ENCODE measurements around the gene EFNA4.

Gene EFNA4

DNA sequence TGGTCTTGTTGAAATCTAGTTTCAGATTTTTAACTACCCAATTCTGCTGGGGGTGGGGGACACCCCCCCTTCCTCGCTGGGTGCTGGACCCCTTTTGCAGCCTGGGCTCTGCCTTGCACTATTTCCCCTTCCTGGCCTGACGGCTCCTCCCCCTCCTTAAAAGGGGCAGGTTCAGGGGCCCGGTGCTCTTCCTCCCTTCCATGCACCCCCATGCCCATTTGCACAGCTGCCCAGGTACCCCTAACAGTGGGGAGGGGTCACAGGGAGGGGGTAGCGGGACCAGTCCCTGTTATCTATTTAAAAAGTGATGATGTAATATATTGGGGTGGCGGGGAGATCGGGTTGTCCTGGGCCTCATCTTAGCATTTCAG lies 45.6 kb upstream of the EFNA4 start:
- Histone ChIP-seq H3K4me1 (peaks cover 16% of the 10 kb centered on the region), H3K36me3 (peaks cover 17% of the 10 kb centered on the region), H3K27me3 (no peaks in the 10 kb centered on the region), H3K4me3 (ENCODE audit: low read depth, low read length) (peak overlapping the region; percentile 51), H3K9me3 (no peaks in the 10 kb centered on the region)
- TF ChIP-seq, protein P1, sequence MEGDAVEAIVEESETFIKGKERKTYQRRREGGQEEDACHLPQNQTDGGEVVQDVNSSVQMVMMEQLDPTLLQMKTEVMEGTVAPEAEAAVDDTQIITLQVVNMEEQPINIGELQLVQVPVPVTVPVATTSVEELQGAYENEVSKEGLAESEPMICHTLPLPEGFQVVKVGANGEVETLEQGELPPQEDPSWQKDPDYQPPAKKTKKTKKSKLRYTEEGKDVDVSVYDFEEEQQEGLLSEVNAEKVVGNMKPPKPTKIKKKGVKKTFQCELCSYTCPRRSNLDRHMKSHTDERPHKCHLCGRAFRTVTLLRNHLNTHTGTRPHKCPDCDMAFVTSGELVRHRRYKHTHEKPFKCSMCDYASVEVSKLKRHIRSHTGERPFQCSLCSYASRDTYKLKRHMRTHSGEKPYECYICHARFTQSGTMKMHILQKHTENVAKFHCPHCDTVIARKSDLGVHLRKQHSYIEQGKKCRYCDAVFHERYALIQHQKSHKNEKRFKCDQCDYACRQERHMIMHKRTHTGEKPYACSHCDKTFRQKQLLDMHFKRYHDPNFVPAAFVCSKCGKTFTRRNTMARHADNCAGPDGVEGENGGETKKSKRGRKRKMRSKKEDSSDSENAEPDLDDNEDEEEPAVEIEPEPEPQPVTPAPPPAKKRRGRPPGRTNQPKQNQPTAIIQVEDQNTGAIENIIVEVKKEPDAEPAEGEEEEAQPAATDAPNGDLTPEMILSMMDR (IDR thresholded peaks at IDR 0.05; ENCODE audit: low read depth, low read length): no peak
- peak; percentile 6 for DNase-seq

DNA sequence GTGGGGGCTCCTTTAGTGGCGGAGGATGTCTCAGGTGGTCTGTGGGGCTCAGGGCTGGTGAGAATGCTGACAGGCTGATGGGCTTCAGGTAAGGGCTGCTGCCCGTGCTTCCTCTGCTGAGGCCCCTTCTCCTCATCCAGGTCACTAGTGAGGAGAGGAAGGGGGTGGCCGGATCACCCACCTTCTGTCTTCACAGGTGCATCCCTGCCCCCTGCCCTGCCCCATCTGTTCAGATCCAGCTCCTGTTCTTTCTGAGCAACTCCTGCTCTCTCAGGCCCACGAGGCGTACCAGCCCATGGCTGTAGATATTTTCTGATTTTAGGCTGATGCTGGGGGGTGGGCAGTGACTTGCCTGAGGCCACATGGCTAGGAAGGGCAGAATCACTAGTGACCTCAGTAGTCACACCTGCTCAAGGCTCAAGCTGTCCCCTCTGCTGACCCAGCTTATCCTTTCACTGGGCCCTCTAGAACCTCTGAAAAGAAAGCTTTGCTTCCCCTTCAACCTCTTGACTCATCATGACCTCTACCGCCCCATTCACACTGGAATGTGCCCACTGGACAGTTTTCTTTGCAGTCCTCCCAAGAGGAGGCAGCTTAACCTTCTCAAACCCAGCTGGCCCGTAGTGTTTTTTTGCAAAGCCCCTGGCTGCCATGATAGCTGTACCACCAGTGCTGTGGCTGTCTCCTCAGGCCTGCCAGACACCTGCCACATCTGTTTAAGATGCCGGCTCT lies 44.8 kb upstream of the EFNA4 start:
- H3K4me3 ChIP-seq (ENCODE audit: low read depth, low read length): no peak overlapping the region

DNA sequence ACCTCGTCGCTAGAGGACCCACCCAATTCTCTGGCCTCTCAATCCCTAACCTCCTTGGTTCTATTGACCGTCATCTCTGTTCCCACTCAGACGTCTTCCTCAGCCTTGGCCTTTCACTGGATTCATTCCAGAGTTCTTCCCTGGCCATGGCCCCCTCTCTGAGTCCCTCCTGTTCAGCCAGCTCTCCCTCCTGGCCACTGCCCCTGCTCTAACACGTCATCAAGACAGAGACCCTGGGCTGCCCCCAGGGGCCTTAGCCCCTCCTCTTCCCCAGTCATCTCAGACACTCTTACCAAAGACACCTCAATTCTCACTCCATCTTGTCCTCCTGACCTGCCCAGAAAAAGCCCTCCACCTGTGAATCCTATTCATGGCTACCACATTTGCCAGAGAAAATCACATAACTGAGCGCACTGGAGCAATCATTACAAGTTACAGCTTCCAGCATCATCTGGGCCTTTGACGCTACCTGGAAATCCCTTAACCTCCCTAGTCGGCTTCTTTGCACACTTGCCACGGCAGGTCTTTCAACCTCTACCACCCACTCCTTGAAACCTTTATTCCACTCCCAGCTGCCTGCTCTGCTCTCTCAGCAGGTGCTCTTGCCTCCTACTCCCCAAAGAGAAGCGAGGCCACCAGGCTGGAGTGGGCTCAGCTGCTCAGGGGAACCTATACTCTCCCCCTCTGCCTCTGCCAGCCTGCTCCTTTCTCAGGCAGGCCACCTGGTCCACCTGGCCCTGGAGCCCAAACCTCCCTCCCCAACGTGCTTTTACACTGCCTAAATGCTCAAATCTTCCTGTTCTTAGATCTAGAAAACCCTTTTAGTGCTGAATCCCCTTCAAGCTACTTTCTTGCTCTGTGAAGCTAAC lies 43.9 kb upstream of the EFNA4 start:
- DNase-seq: no peak
- Histone ChIP-seq H3K4me3 (ENCODE audit: low read depth, low read length) (no peak overlapping the region), H3K9me3 (no peaks in the 10 kb centered on the region), H3K27me3 (no peaks in the 10 kb centered on the region), H3K4me1 (peaks cover 11% of the 10 kb centered on the region), H3K36me3 (peaks cover 16% of the 10 kb centered on the region)
- TF ChIP-seq, protein P1 (IDR thresholded peaks at IDR 0.05; ENCODE audit: low read depth, low read length): no peak

More for the DNA sequence above, 44.8 kb upstream of the EFNA4 start:
- peaks cover 17% of the 10 kb centered on the region for H3K36me3 ChIP-seq
- H3K4me1 ChIP-seq: peaks cover 11% of the 10 kb centered on the region
- no peak for DNase-seq
- no peaks in the 10 kb centered on the region for H3K27me3 ChIP-seq
- H3K9me3 ChIP-seq: no peaks in the 10 kb centered on the region
- TF ChIP-seq, protein P1 (IDR thresholded peaks at IDR 0.05; ENCODE audit: low read depth, low read length): no peak

DNA sequence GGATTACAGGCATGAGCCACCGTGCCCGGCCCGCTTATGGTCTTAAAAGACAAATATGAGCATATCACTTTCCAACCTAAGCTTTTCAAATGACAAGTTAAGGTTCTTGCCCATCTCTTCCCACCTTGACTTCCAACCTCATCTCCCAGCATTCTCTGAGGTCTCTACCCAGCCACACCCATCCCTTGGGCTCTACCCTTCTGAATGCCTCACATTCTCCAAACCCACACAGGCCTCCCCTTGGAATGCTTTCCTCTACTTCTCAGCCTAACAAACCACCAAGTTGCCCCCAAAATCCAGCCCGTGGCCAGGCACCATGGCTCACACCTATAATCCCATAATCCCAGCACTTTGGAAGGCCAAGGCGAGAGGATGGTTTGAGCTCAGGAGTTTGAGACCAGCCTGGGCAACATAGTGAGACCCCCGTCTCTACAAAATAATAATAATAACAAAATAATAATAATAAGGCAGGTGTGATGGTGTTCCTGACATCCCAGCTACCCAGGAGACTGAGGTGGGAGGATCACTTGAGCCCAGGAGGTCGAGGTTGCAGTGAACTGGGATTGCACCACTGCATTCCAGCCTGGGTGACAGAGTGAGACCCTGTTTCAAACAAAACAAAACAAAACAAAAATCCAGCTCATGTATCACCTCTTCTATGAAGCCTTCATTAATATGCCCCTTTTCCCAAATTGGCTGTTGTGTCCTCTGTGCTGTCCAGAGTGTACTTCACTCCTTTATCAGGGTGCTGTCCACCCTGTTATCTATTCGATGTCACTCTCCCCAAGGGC lies 41.2 kb upstream of the EFNA4 start:
- DNase-seq: no peak
- Histone ChIP-seq H3K9me3 (no peaks in the 10 kb centered on the region), H3K27me3 (no peaks in the 10 kb centered on the region), H3K4me3 (ENCODE audit: low read depth, low read length) (no peak overlapping the region), H3K36me3 (no peaks in the 10 kb centered on the region), H3K4me1 (peaks cover 5% of the 10 kb centered on the region; the same call in 1 of the 2 replicates)
- TF ChIP-seq, protein P1 (IDR thresholded peaks at IDR 0.05; ENCODE audit: low read depth, low read length): no peak

DNA sequence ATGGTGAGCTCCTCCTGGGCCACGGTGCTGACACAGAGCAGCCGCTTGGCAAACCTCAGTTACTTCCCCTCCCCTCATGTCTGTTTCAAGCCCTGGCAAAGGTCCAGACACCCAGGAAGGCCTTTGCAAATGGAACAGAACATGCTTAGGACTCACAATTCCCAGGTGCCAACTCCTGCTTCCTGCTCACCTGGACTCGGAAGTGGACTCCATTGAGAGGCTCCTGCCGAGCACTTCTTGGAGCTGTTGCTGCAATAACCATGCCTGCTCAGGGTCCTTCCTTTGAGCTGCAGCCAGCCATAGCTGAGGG lies 40.7 kb upstream of the EFNA4 start:
- peaks cover 2% of the 10 kb centered on the region; the same call in 1 of the 2 replicates for H3K4me1 ChIP-seq
- no peak for DNase-seq

More for the DNA sequence above, 40.7 kb upstream of the EFNA4 start:
- Histone ChIP-seq H3K4me3 (ENCODE audit: low read depth, low read length) (no peak overlapping the region), H3K9me3 (no peaks in the 10 kb centered on the region), H3K27me3 (no peaks in the 10 kb centered on the region), H3K36me3 (no peaks in the 10 kb centered on the region)
- TF ChIP-seq, protein P1 (IDR thresholded peaks at IDR 0.05; ENCODE audit: low read depth, low read length): no peak
